Activated CD4-positive, alpha-beta T cell treated with anti-CD3 and anti-CD28 coated beads for 36 hours (primary cell): ENCODE data around the gene KIF6. TPM values are rescaled to one million over a fixed set of nuclear protein-coding genes. Genes with fewer than 3 reads are reported as not detected.
"Not testable (repeated sequence)": the region's sequence is repeated elsewhere in the genome, so short reads cannot be mapped to it uniquely, and the experiment has no call there.

Experiments used
- ATAC-seq: fragments of 200-7000 bp; cut with Tn5 transposase; one replicate; pipeline ENCODE4 v1.10.0; 2021; ENCODE audit warnings: mild to moderate bottlenecking, moderate library complexity
- CTCF ChIA-PET: fragments of 350-600 bp; sonication (Branson Sonifier 250); formaldehyde crosslinking; loops from one replicate; lab custom pipeline; 2021; ENCODE audit warnings: antibody characterized with exemption; lab: Charles Lee
- POLR2A ChIA-PET: fragments of 350-600 bp; sonication (Branson Sonifier 250); formaldehyde crosslinking; loops from one replicate; lab custom pipeline; 2021; ENCODE audit warnings: antibody characterized with exemption, inconsistent platforms; lab: Charles Lee
- DNase-seq: peaks from one replicate; pipeline ENCODE4 v3.0.0-alpha.2; 2020
- H3K27ac Mint-ChIP-seq: one replicate; pipeline ENCODE4 v1.8.0; 2021; ENCODE audit warnings: mixed read lengths
- H3K27me3 Mint-ChIP-seq: one replicate; pipeline ENCODE4 v1.8.0; 2021; ENCODE audit warnings: mixed read lengths
- H3K36me3 Mint-ChIP-seq: one replicate; pipeline ENCODE4 v1.8.0; 2021; ENCODE audit warnings: low read depth, mixed read lengths
- H3K4me1 Mint-ChIP-seq: one replicate; pipeline ENCODE4 v1.8.0; 2021; ENCODE audit warnings: mixed read lengths
- H3K4me3 Mint-ChIP-seq: one replicate; pipeline ENCODE4 v1.8.0; 2021; ENCODE audit warnings: mild to moderate bottlenecking, moderate library complexity, mixed read lengths
- H3K9me3 Mint-ChIP-seq: one replicate; pipeline ENCODE4 v1.8.0; 2021; ENCODE audit warnings: low read depth, mixed read lengths
- intact Hi-C, 2 experiments: fragments of 100-400 bp; cut with DNase I in 1 of 2; cut with micrococcal nuclease in 1 of 2; formaldehyde crosslinking; loops; one replicate each; pipeline versions ENCODE4 v1.14.2 to v1.15.1; 2022 to 2024; cut with DNase I, micrococcal nuclease
- total RNA-seq, 2 experiments: library from RNA; stranded (reverse); gene quantifications; one replicate each; pipeline ENCODE4 v1.2.3, GENCODE V29; 2021

The KIF6 gene
- total RNA-seq, 2 experiments from 2014 or later: 0.43 to 0.49 TPM

GRCh38 chr6:39488255-39488879 is 236.8 kb downstream of the KIF6 start:
- intact Hi-C loops: no loop called here
- H3K27ac Mint-ChIP-seq: no peak overlapping the region
- ATAC-seq (no peak), DNase-seq (no peak)
- H3K4me1 Mint-ChIP-seq: no peaks in the 10 kb centered on the region
- CTCF ChIA-PET: interaction anchor here (1.0 kb wide), 1 partner anchor 124 kb away, joined by 4 read pairs; no protein-coding TSS in a partner anchor
- no peaks in the 10 kb centered on the region for H3K9me3 Mint-ChIP-seq
- H3K4me3 Mint-ChIP-seq: no peak overlapping the region
- peaks cover 21% of the 10 kb centered on the region for H3K27me3 Mint-ChIP-seq
- H3K36me3 Mint-ChIP-seq: no peaks in the 10 kb centered on the region
- POLR2A ChIA-PET: interaction anchor here (0.6 kb wide), 1 partner anchor 64 kb away, joined by 3 read pairs; no protein-coding TSS in a partner anchor

GRCh38 chr6:39484276-39484675 is 240.9 kb downstream of the KIF6 start:
- Mint-ChIP-seq H3K4me3 (no peak overlapping the region), H3K27me3 (peaks cover 25% of the 10 kb centered on the region), H3K27ac (no peak overlapping the region), H3K4me1 (no peaks in the 10 kb centered on the region), H3K9me3 (no peaks in the 10 kb centered on the region), H3K36me3 (no peaks in the 10 kb centered on the region)
- intact Hi-C loops: no loop called here
- DNase-seq: no peak
- no peak for ATAC-seq
- ChIA-PET POLR2A (no interaction called here), CTCF (interaction anchor here (0.6 kb wide), 1 partner anchor 1646 kb away, joined by 3 read pairs; no protein-coding TSS in a partner anchor)

GRCh38 chr6:39479819-39480218 is 245.4 kb downstream of the KIF6 start:
- H3K4me3 Mint-ChIP-seq, H3K36me3 Mint-ChIP-seq, DNase-seq, H3K27ac Mint-ChIP-seq, POLR2A ChIA-PET, ATAC-seq, H3K9me3 Mint-ChIP-seq, intact Hi-C loops, H3K4me1 Mint-ChIP-seq: not testable (repeated sequence)
- CTCF ChIA-PET: interaction anchor here (1.2 kb wide), 1 partner anchor 13 kb away, joined by 4 read pairs; no protein-coding TSS in a partner anchor
- H3K27me3 Mint-ChIP-seq: peaks cover 21% of the 10 kb centered on the region

- CTCF ChIA-PET: interaction anchor here (0.6 kb wide), 1 partner anchor 104 kb away, joined by 3 read pairs; no protein-coding TSS in a partner anchor
- H3K9me3 Mint-ChIP-seq: no peaks in the 10 kb centered on the region
- H3K4me3 Mint-ChIP-seq: no peak overlapping the region
- no peak overlapping the region for H3K27ac Mint-ChIP-seq
- no peaks in the 10 kb centered on the region for H3K36me3 Mint-ChIP-seq
- ATAC-seq (no peak), DNase-seq (no peak)
- peaks cover 8% of the 10 kb centered on the region for H3K4me1 Mint-ChIP-seq
- POLR2A ChIA-PET: no interaction called here
- peaks cover 8% of the 10 kb centered on the region for H3K27me3 Mint-ChIP-seq
- intact Hi-C loops: no loop called here
Observed at GRCh38 chr6:39476670-39477069, 248.5 kb downstream of the KIF6 start.

GRCh38 chr6:39476151-39476550 is 249.1 kb downstream of the KIF6 start:
- ChIA-PET CTCF (interaction anchor here (0.6 to 0.7 kb wide), 2 partner anchors 12 to 105 kb away, joined by 3 to 4 read pairs; no protein-coding TSS in a partner anchor), POLR2A (no interaction called here)
- Mint-ChIP-seq H3K27me3 (peaks cover 5% of the 10 kb centered on the region), H3K4me3 (no peak overlapping the region), H3K4me1 (peaks cover 8% of the 10 kb centered on the region), H3K27ac (no peak overlapping the region), H3K36me3 (no peaks in the 10 kb centered on the region), H3K9me3 (no peaks in the 10 kb centered on the region)
- DNase-seq (no peak), ATAC-seq (no peak)
- intact Hi-C loops: no loop called here

- intact Hi-C loops: no loop called here
- Mint-ChIP-seq H3K27me3 (peaks cover under 1% of the 10 kb centered on the region), H3K4me3 (no peak overlapping the region), H3K27ac (no peak overlapping the region), H3K9me3 (no peaks in the 10 kb centered on the region), H3K36me3 (no peaks in the 10 kb centered on the region), H3K4me1 (peaks cover 8% of the 10 kb centered on the region)
- DNase-seq: no peak
- ChIA-PET POLR2A (no interaction called here), CTCF (interaction anchor here (0.6 kb wide), 1 partner anchor 440 kb away, joined by 3 read pairs; no protein-coding TSS in a partner anchor)
- ATAC-seq: no peak
Observed at GRCh38 chr6:39471954-39472659, 253.1 kb downstream of the KIF6 start.

GRCh38 chr6:39470506-39470905 is 254.7 kb downstream of the KIF6 start:
- Mint-ChIP-seq H3K4me1 (peaks cover 8% of the 10 kb centered on the region), H3K36me3 (no peaks in the 10 kb centered on the region), H3K27ac (no peak overlapping the region), H3K9me3 (no peaks in the 10 kb centered on the region), H3K27me3 (peaks cover 2% of the 10 kb centered on the region), H3K4me3 (no peak overlapping the region)
- CTCF ChIA-PET: interaction anchor here (0.6 kb wide), 1 partner anchor 342 kb away, joined by 3 read pairs; no protein-coding TSS in a partner anchor
- POLR2A ChIA-PET: no interaction called here
- DNase-seq (no peak), ATAC-seq (no peak)
- intact Hi-C loops: no loop called here

GRCh38 chr6:39468385-39468784 is 256.8 kb downstream of the KIF6 start:
- Mint-ChIP-seq H3K4me1 (peaks cover 7% of the 10 kb centered on the region), H3K4me3 (no peak overlapping the region), H3K27me3 (peaks cover 9% of the 10 kb centered on the region), H3K27ac (no peak overlapping the region), H3K36me3 (no peaks in the 10 kb centered on the region), H3K9me3 (no peaks in the 10 kb centered on the region)
- ATAC-seq (no peak), DNase-seq (no peak)
- ChIA-PET CTCF (no interaction called here), POLR2A (no interaction called here)
- intact Hi-C loops: no loop called here

- CTCF ChIA-PET: interaction anchor here (0.7 to 1.5 kb wide), 3 partner anchors 14 to 547 kb away, joined by 3 to 4 read pairs (median 3); no protein-coding TSS in a partner anchor
- H3K36me3 Mint-ChIP-seq: no peaks in the 10 kb centered on the region
- intact Hi-C loops: no loop called here
Observed at GRCh38 chr6:39466631-39467030, 258.6 kb downstream of the KIF6 start.

GRCh38 chr6:39465539-39465938 is 259.7 kb downstream of the KIF6 start:
- H3K27ac Mint-ChIP-seq: no peak overlapping the region
- no peak for ATAC-seq
- H3K4me1 Mint-ChIP-seq: no peaks in the 10 kb centered on the region
- no peak overlapping the region for H3K4me3 Mint-ChIP-seq
- intact Hi-C loops: no loop called here
- peaks cover 11% of the 10 kb centered on the region for H3K27me3 Mint-ChIP-seq
- ChIA-PET CTCF (no interaction called here), POLR2A (no interaction called here)
- no peak for DNase-seq
- H3K9me3 Mint-ChIP-seq: no peaks in the 10 kb centered on the region
- no peaks in the 10 kb centered on the region for H3K36me3 Mint-ChIP-seq

More at GRCh38 chr6:39466631-39467030, 258.6 kb downstream of the KIF6 start:
- ATAC-seq: no peak
- Mint-ChIP-seq H3K4me1 (no peaks in the 10 kb centered on the region), H3K27ac (no peak overlapping the region), H3K27me3 (peaks cover 11% of the 10 kb centered on the region), H3K9me3 (no peaks in the 10 kb centered on the region), H3K4me3 (no peak overlapping the region)
- POLR2A ChIA-PET: no interaction called here
- no peak for DNase-seq

GRCh38 chr6:39464067-39464466 is 261.1 kb downstream of the KIF6 start:
- ChIA-PET CTCF (no interaction called here), POLR2A (no interaction called here)
- intact Hi-C loops: no loop called here
- Mint-ChIP-seq H3K27me3 (peaks cover 11% of the 10 kb centered on the region), H3K9me3 (no peaks in the 10 kb centered on the region), H3K4me1 (no peaks in the 10 kb centered on the region), H3K27ac (no peak overlapping the region), H3K4me3 (no peak overlapping the region), H3K36me3 (no peaks in the 10 kb centered on the region)
- ATAC-seq (no peak), DNase-seq (no peak)
